Activated naive CD8-positive, alpha-beta T cell treated with anti-CD3 and anti-CD28 coated beads, Interleukin-2, amount 50 U/mL, for 16 hours (primary cell): Measurements from ENCODE around the gene ESPL1.

ENCODE experiments used
- DNase-seq: peaks from one replicate; pipeline ENCODE4 v3.0.0-alpha.2; 2020; ENCODE audit warnings: low read depth, low spot score

The ESPL1 gene

DNA sequence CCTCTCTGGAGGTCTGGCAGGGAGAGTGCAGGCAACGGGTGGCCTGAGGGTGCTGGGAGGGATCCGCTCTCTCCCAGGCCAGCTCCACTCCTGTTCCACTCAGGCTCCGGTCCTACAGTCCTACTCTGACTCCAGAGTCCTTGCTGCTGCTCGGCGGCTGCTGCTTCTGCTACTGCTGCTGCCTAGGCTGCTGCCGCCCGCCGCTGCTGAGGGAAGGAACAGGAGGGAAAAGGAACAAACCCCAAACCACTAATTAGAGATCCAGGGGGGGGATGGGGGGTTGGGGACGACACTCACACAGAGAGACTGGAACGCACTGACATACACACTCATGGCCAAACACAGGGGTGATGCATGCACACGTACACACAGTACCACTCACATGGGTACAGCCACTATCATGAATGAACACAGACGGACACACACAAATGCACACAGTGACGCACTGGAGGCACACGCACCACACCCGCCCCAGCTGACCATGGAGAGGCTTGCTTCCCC is 68.1 kb downstream of the ESPL1 start, which contains the start of gene SP7:
SP7 (minus strand) TSS at position 174 of the 501 bp plus-strand sequence. CDS start 708 bp downstream, outside the sequence.
- DNase-seq = no peak

DNA sequence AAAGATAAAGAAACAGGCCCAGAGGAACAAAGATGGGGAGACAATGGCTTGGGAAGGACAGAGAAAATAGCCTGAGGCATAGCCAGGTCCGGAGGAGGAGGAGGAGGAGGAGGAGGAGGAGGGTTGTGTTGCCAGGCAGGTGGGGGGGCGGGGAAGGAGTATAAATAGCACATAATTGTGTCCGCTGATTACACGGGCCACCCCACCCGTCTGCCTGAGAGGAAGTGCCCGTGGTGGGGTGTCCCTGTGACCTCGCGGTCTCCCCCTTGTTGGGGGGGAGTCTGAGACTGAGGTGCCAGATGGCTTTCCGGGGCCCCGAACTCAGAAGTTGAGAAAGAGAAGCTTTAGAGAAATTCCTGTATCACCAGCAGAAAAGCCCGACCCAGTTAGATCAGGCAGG is 69.9 kb downstream of the ESPL1 start:
- DNase-seq = no peak

- DNase-seq = no peak
These were observed 70.8 kb downstream of the ESPL1 start for GRCh38 chr12:53338916-53339315.

GRCh38 chr12:53340398-53340797 is 72.3 kb downstream of the ESPL1 start:
- no peak for DNase-seq
